GM23338 (cell line): ENCODE results near the gene OPTC. TPM values are rescaled to one million over a fixed set of nuclear protein-coding genes. Genes with fewer than 3 reads are reported as not detected.
"Not testable (repeated sequence)": the region's sequence is repeated elsewhere in the genome, so short reads cannot be mapped to it uniquely, and the experiment has no call there.

Experiments
- ATAC-seq: fragments of 200-7000 bp; cut with Tn5 transposase; 3 replicates; pipeline ENCODE4 v1.9.1; 2020
- DNase-seq: peaks from one replicate; pipeline ENCODE4 v3.0.0-alpha.2; 2015; ENCODE audit warnings: low spot score
- H2AFZ ChIP-seq: fragments of 200-600 bp; sonication (generic); 2 replicates; pipeline ENCODE4 v1.8.0; 2016; ENCODE audit warnings: antibody characterized with exemption, mild to moderate bottlenecking, moderate library complexity
- H3F3A ChIP-seq: fragments of 200-600 bp; sonication (generic); replicated peaks from 2 replicates; pipeline ENCODE4 v1.8.0; 2017; ENCODE audit warnings: antibody characterized with exemption, mixed run types, low read depth
- H3K27ac ChIP-seq: fragments of 200-600 bp; sonication (generic); 2 replicates; pipeline ENCODE4 v1.6.1; 2016; ENCODE audit warnings: low read depth
- H3K27me3 ChIP-seq: fragments of 200-600 bp; sonication (generic); 2 replicates; pipeline ENCODE4 v1.8.0; 2016; ENCODE audit warnings: mild to moderate bottlenecking, mixed run types, moderate library complexity; ENCODE audit not compliant: insufficient read depth
- H3K36me3 ChIP-seq: fragments of 200-600 bp; sonication (generic); 2 replicates; pipeline ENCODE4 v1.8.0; 2016; ENCODE audit warnings: mild to moderate bottlenecking; ENCODE audit not compliant: insufficient read depth
- H3K4me1 ChIP-seq: fragments of 200-600 bp; sonication (generic); 2 replicates; pipeline ENCODE4 v1.8.0; 2016; ENCODE audit warnings: mild to moderate bottlenecking, moderate library complexity; ENCODE audit not compliant: insufficient read depth
- H3K4me2 ChIP-seq: fragments of 200-600 bp; sonication (generic); 2 replicates; pipeline ENCODE4 v1.7.1; 2017; ENCODE audit warnings: mixed run types
- H3K4me3 ChIP-seq: fragments of 200-600 bp; sonication (generic); 2 replicates; pipeline ENCODE4 v1.6.1; 2016; ENCODE audit warnings: mixed run types
- H3K79me2 ChIP-seq: fragments of 200-600 bp; sonication (generic); replicated peaks from 2 replicates; pipeline ENCODE4 v1.8.0; 2017; ENCODE audit warnings: mild to moderate bottlenecking; ENCODE audit not compliant: insufficient read depth
- H3K9me2 ChIP-seq: fragments of 200-600 bp; sonication (generic); 2 replicates; pipeline ENCODE4 v1.8.0; 2017; ENCODE audit not compliant: insufficient read depth
- H4K20me1 ChIP-seq: fragments of 200-600 bp; sonication (generic); replicated peaks from 2 replicates; pipeline ENCODE4 v1.8.0; 2017; ENCODE audit warnings: mild to moderate bottlenecking; ENCODE audit not compliant: insufficient read depth
- H3K27ac Mint-ChIP-seq: 2 replicates; pipeline ENCODE4 v1.8.0; 2020; ENCODE audit warnings: inconsistent platforms, mild to moderate bottlenecking, moderate library complexity, mixed read lengths
- H3K27me3 Mint-ChIP-seq: 3 replicates; pipeline ENCODE4 v1.8.0; 2022; ENCODE audit warnings: low read depth, mild to moderate bottlenecking, moderate library complexity, mixed read lengths, inconsistent platforms; ENCODE audit not compliant: insufficient read depth, poor library complexity
- H3K36me3 Mint-ChIP-seq: 3 replicates; pipeline ENCODE4 v1.8.0; 2021; ENCODE audit warnings: low read depth, mild to moderate bottlenecking, inconsistent platforms, moderate library complexity, mixed read lengths
- H3K4me1 Mint-ChIP-seq: 3 replicates; pipeline ENCODE4 v1.8.0; 2020; ENCODE audit warnings: mild to moderate bottlenecking, inconsistent platforms, mixed read lengths
- H3K4me3 Mint-ChIP-seq: 3 replicates; pipeline ENCODE4 v1.8.0; 2021; ENCODE audit warnings: moderate library complexity, mild to moderate bottlenecking, inconsistent platforms, mixed read lengths
- H3K9me3 Mint-ChIP-seq: 3 replicates; pipeline ENCODE4 v1.8.0; 2020; ENCODE audit warnings: moderate library complexity, mild to moderate bottlenecking, inconsistent platforms, mixed read lengths
- CREB1 ChIP-seq: fragments of 250-450 bp; sonication (Bioruptor Pico); IDR thresholded peaks from 2 replicates; pipeline ENCODE4 v1.5.0; 2020; ENCODE audit warnings: low read depth, mild to moderate bottlenecking, moderate library complexity
- ETS1 ChIP-seq: IDR thresholded peaks from 2 replicates; pipeline ENCODE4 v1.6.1; 2016; ENCODE audit warnings: antibody characterized with exemption
- EZH2 ChIP-seq: fragments of 200-600 bp; sonication (generic); IDR thresholded peaks from one replicate; pipeline ENCODE4 v1.8.0; 2017; ENCODE audit warnings: antibody characterized with exemption, mild to moderate bottlenecking, low read depth; ENCODE audit not compliant: unreplicated experiment
- EZH2phosphoT487 ChIP-seq: fragments of 200-600 bp; sonication (generic); IDR thresholded peaks from one replicate; pipeline ENCODE4 v1.8.1; 2018; ENCODE audit warnings: antibody characterized with exemption; ENCODE audit not compliant: unreplicated experiment
- NANOG ChIP-seq: IDR thresholded peaks from 2 replicates; pipeline ENCODE4 v1.6.1; 2016; ENCODE audit warnings: antibody characterized with exemption, borderline replicate concordance
- POLR2AphosphoS5 ChIP-seq: IDR thresholded peaks from 2 replicates; pipeline ENCODE4 v1.6.1; 2016; ENCODE audit warnings: antibody characterized with exemption, low read depth
- STAT1 ChIP-seq: IDR thresholded peaks from one replicate; pipeline ENCODE4 v1.6.1; 2016; ENCODE audit warnings: antibody characterized with exemption; ENCODE audit not compliant: unreplicated experiment
- ZNF114 ChIP-seq: fragments of 250-450 bp; sonication (Bioruptor Pico); IDR thresholded peaks from 2 replicates; pipeline ENCODE4 v1.5.0; 2020; ENCODE audit warnings: mild to moderate bottlenecking, moderate library complexity
- ZNF331 ChIP-seq: fragments of 250-450 bp; sonication (Bioruptor Pico); IDR thresholded peaks from 2 replicates; pipeline ENCODE4 v1.5.0; 2020; ENCODE audit warnings: low read depth, mild to moderate bottlenecking, moderate library complexity
- polyA plus RNA-seq: library from polyadenylated mRNA; unstranded; fragments of >200 nt; fragmentation: Nextera tagmentation; extraction: Ambion mirVana; gene quantifications from 2 replicates; pipeline ENCODE4 v1.2.1, GENCODE V29; 2016
- total RNA-seq: library from RNA; depleted of rRNA; stranded (reverse); fragments of >200 nt; shearing (Covaris generic); gene quantifications from 2 replicates; pipeline ENCODE4 v1.2.3, GENCODE V29; 2014
- TF ChIP-seq, protein P1 (sequence below): IDR thresholded peaks from one replicate; pipeline ENCODE4 v1.6.1; 2018; ENCODE audit warnings: antibody characterized with exemption; ENCODE audit not compliant: unreplicated experiment
- TF ChIP-seq, protein P2 (sequence below), 2 experiments: fragments of 200-600 bp in 1 of 2; sonication (generic) in 1 of 2; conservative IDR thresholded peaks; 2 replicates each; pipeline versions ENCODE4 v1.5.1 to v1.6.1; 2016 to 2017; ENCODE audit warnings: antibody characterized with exemption in 2 of 2, low read depth in 2 of 2, mild to moderate bottlenecking in 2 of 2, moderate library complexity in 1 of 2

Gene OPTC
- total and polyA plus RNA-seq, 2 experiments from 2014 or later: 0.50 to 1.0 TPM

- TF ChIP-seq, protein P1, sequence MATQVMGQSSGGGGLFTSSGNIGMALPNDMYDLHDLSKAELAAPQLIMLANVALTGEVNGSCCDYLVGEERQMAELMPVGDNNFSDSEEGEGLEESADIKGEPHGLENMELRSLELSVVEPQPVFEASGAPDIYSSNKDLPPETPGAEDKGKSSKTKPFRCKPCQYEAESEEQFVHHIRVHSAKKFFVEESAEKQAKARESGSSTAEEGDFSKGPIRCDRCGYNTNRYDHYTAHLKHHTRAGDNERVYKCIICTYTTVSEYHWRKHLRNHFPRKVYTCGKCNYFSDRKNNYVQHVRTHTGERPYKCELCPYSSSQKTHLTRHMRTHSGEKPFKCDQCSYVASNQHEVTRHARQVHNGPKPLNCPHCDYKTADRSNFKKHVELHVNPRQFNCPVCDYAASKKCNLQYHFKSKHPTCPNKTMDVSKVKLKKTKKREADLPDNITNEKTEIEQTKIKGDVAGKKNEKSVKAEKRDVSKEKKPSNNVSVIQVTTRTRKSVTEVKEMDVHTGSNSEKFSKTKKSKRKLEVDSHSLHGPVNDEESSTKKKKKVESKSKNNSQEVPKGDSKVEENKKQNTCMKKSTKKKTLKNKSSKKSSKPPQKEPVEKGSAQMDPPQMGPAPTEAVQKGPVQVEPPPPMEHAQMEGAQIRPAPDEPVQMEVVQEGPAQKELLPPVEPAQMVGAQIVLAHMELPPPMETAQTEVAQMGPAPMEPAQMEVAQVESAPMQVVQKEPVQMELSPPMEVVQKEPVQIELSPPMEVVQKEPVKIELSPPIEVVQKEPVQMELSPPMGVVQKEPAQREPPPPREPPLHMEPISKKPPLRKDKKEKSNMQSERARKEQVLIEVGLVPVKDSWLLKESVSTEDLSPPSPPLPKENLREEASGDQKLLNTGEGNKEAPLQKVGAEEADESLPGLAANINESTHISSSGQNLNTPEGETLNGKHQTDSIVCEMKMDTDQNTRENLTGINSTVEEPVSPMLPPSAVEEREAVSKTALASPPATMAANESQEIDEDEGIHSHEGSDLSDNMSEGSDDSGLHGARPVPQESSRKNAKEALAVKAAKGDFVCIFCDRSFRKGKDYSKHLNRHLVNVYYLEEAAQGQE: no peak
Measured at GRCh38 chr1:203447151-203447550, 46.8 kb upstream of the OPTC start (continued).

DNA sequence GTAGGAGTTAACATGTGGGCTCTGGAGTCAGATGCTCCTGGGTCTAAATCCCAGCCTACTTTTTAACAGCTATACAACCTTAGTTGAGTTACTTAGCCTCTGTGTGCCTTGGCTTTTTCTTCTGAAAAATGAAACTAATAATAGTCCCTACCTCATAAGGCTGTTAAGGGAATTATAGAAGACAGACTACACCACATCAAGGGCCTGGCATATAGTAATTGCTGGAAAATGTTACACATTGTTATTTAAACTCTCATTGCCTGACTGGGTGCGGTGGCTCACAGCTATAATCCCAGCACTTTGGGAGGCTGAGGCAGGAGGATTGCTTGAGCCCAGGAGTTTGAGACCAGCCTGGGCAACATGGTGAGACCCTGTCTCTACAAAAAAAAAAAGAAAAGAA, 46.4 kb upstream of the OPTC start:
- not testable (repeated sequence) for H3K36me3 ChIP-seq, H3K36me3 Mint-ChIP-seq, DNase-seq, H3K9me2 ChIP-seq, H3K27me3 ChIP-seq, H4K20me1 ChIP-seq, H3K4me3 ChIP-seq, ATAC-seq, H3K27ac Mint-ChIP-seq, H3K27ac ChIP-seq, H3K4me3 Mint-ChIP-seq, H2AFZ ChIP-seq, H3K4me2 ChIP-seq, H3F3A ChIP-seq, H3K27me3 Mint-ChIP-seq, H3K79me2 ChIP-seq
- H3K9me3 Mint-ChIP-seq: peaks cover 16% of the 10 kb centered on the region
- peaks cover 25% of the 10 kb centered on the region for H3K4me1 Mint-ChIP-seq
- peaks cover 22% of the 10 kb centered on the region for H3K4me1 ChIP-seq

- DNase-seq (peak; percentile 24), ATAC-seq (peak; percentile 44; the same call in 2 of the 3 replicates)
- Mint-ChIP-seq H3K27ac (no peak overlapping the region), H3K36me3 (peaks cover 7% of the 10 kb centered on the region; the same call in 1 of the 3 replicates), H3K27me3 (peaks cover 8% of the 10 kb centered on the region), H3K4me3 (no peak overlapping the region), H3K4me1 (peaks cover 15% of the 10 kb centered on the region), H3K9me3 (peaks cover 16% of the 10 kb centered on the region)
- no peaks in the 10 kb centered on the region for H3K36me3 ChIP-seq
- no peaks in the 10 kb centered on the region for H3K79me2 ChIP-seq
- TF ChIP-seq POLR2AphosphoS5: no peak
- no peak for TF ChIP-seq ZNF331 (CRISPR knock-in tag)
- TF ChIP-seq CREB1: no peak
- TF ChIP-seq ZNF114 (CRISPR knock-in tag): no peak
- no peaks in the 10 kb centered on the region for H3K9me2 ChIP-seq
- H2AFZ ChIP-seq: peak overlapping the region; percentile 81
- H3K4me3 ChIP-seq: no peak overlapping the region
- no peak overlapping the region for H3K4me2 ChIP-seq
- H3K4me1 ChIP-seq: peaks cover 13% of the 10 kb centered on the region
- H4K20me1 ChIP-seq: no peaks in the 10 kb centered on the region
- no peak overlapping the region for H3K27ac ChIP-seq
- no peaks in the 10 kb centered on the region for H3K27me3 ChIP-seq
- H3F3A ChIP-seq: no peaks in the 10 kb centered on the region
Measured at GRCh38 chr1:203448521-203449061, 45.4 kb upstream of the OPTC start.

- Histone ChIP-seq H3K27me3 (no peaks in the 10 kb centered on the region), H4K20me1 (no peaks in the 10 kb centered on the region), H3K27ac (no peak overlapping the region), H3K9me2 (no peaks in the 10 kb centered on the region), H3K4me1 (peaks cover 8% of the 10 kb centered on the region; the same call in 1 of the 2 replicates), H3F3A (no peaks in the 10 kb centered on the region), H3K36me3 (no peaks in the 10 kb centered on the region), H3K4me2 (no peak overlapping the region), H3K4me3 (no peak overlapping the region), H2AFZ (peak overlapping the region; percentile 87; the same call in 1 of the 2 replicates), H3K79me2 (no peaks in the 10 kb centered on the region)
- Mint-ChIP-seq H3K9me3 (peaks cover 13% of the 10 kb centered on the region), H3K4me1 (peaks cover 13% of the 10 kb centered on the region), H3K27ac (no peak overlapping the region), H3K36me3 (peaks cover 3% of the 10 kb centered on the region; the same call in 1 of the 3 replicates), H3K27me3 (peaks cover 8% of the 10 kb centered on the region), H3K4me3 (no peak overlapping the region)
- DNase-seq (no peak), ATAC-seq (no peak)
- no peak for TF ChIP-seq CREB1
- TF ChIP-seq, protein P2, sequence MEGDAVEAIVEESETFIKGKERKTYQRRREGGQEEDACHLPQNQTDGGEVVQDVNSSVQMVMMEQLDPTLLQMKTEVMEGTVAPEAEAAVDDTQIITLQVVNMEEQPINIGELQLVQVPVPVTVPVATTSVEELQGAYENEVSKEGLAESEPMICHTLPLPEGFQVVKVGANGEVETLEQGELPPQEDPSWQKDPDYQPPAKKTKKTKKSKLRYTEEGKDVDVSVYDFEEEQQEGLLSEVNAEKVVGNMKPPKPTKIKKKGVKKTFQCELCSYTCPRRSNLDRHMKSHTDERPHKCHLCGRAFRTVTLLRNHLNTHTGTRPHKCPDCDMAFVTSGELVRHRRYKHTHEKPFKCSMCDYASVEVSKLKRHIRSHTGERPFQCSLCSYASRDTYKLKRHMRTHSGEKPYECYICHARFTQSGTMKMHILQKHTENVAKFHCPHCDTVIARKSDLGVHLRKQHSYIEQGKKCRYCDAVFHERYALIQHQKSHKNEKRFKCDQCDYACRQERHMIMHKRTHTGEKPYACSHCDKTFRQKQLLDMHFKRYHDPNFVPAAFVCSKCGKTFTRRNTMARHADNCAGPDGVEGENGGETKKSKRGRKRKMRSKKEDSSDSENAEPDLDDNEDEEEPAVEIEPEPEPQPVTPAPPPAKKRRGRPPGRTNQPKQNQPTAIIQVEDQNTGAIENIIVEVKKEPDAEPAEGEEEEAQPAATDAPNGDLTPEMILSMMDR (conservative IDR thresholded peaks at IDR 0.05; ENCODE audit: low read depth in 2 of 2): no peak
- TF ChIP-seq NANOG: no peak
- no peak for TF ChIP-seq STAT1
- TF ChIP-seq ETS1: no peak
- TF ChIP-seq EZH2: no peak
- no peak for TF ChIP-seq ZNF114 (CRISPR knock-in tag)
- TF ChIP-seq ZNF331 (CRISPR knock-in tag): no peak
- no peak for TF ChIP-seq EZH2phosphoT487
Measured at GRCh38 chr1:203450001-203450400, 44.0 kb upstream of the OPTC start.
